Right atrium auricular region (tissue), 2 donors: Measurements from ENCODE around the gene AP2A1. TPM values are rescaled to one million over a fixed set of nuclear protein-coding genes. Genes with fewer than 3 reads are reported as not detected.

Source experiments
- DNase-seq: peaks from one replicate; pipeline ENCODE4 v3.0.0-alpha.2; 2019; ENCODE audit warnings: low spot score
- H3K27ac ChIP-seq, 2 donors: fragments of 200-600 bp; sonication (generic); 1 replicate in 1 of 2; 2 replicates in 1 of 2; pipeline ENCODE4 v1.5.1; 2016 to 2019
- H3K27me3 ChIP-seq, 2 donors: fragments of 200-600 bp; sonication (generic); one replicate each; pipeline versions ENCODE4 v1.5.1 to v1.6.0; 2017 to 2019
- H3K36me3 ChIP-seq: fragments of 200-600 bp; sonication (generic); one replicate; pipeline ENCODE4 v1.5.1; 2016
- H3K4me1 ChIP-seq, 2 donors: fragments of 200-600 bp; sonication (generic); one replicate each; pipeline versions ENCODE4 v1.5.1 to v1.6.0; 2017 to 2019
- H3K4me3 ChIP-seq, 2 donors: fragments of 200-600 bp; sonication (generic); 1 replicate in 1 of 2; 2 replicates in 1 of 2; pipeline ENCODE4 v1.5.1; 2017 to 2019; ENCODE audit warnings: mild to moderate bottlenecking in 1 of 2, moderate library complexity in 1 of 2
- H3K9me3 ChIP-seq, 2 donors: fragments of 200-600 bp; sonication (generic); one replicate each; pipeline ENCODE4 v1.5.1; 2019
- CTCF ChIP-seq, 2 donors: fragments of 200-600 bp; sonication (generic); IDR thresholded peaks; one replicate each; pipeline ENCODE4 v1.5.1; 2019; ENCODE audit warnings: antibody characterized with exemption in 2 of 2
- total RNA-seq, 2 donors: library from RNA; depleted of rRNA; stranded (reverse); fragments of >200 nt; gene quantifications; one replicate each; pipeline ENCODE4 v1.1.0, GENCODE V29; 2016

Gene AP2A1
- total RNA-seq, 2 donors from 2014 or later: 72.5 to 97.3 TPM

- DNase-seq: peak; percentile 100
- no peak for TF ChIP-seq CTCF (IDR thresholded peaks at IDR 0.05)
- peak overlapping the region; percentile 90 to 96 for H3K27ac ChIP-seq
- H3K9me3 ChIP-seq: no peaks in the 10 kb centered on the region
- H3K27me3 ChIP-seq: no peaks in the 10 kb centered on the region
- peak overlapping the region; percentile 90 for H3K4me3 ChIP-seq
- H3K36me3 ChIP-seq: no peaks in the 10 kb centered on the region
- peaks cover 0 to 37% of the 10 kb centered on the region in 2 donors for H3K4me1 ChIP-seq
Observed at GRCh38 chr19:49766007-49766929, 533 bp upstream of the AP2A1 start.

GRCh38 chr19:49767381-49767780, 580 bp downstream of the AP2A1 start:
- Histone ChIP-seq H3K9me3 (no peaks in the 10 kb centered on the region), H3K36me3 (no peaks in the 10 kb centered on the region), H3K27me3 (no peaks in the 10 kb centered on the region), H3K4me3 (peak overlapping the region; percentile 90), H3K4me1 (peaks cover 0 to 34% of the 10 kb centered on the region in 2 donors), H3K27ac (peak overlapping the region; percentile 90 to 92)
- no peak for TF ChIP-seq CTCF (IDR thresholded peaks at IDR 0.05)
- no peak for DNase-seq

- Histone ChIP-seq H3K4me1 (peaks cover 0 to 40% of the 10 kb centered on the region in 2 donors), H3K4me3 (peak overlapping the region; percentile 90), H3K9me3 (no peaks in the 10 kb centered on the region), H3K27me3 (no peaks in the 10 kb centered on the region), H3K27ac (peak overlapping the region; percentile 90 to 92), H3K36me3 (no peaks in the 10 kb centered on the region)
- DNase-seq: no peak
- TF ChIP-seq CTCF (IDR thresholded peaks at IDR 0.05): no peak
Observed at GRCh38 chr19:49767967-49768581, 1.3 kb downstream of the AP2A1 start.

GRCh38 chr19:49770529-49770928, 3.7 kb downstream of the AP2A1 start:
- Histone ChIP-seq H3K4me3 (no peak overlapping the region), H3K27ac (no peak overlapping the region), H3K27me3 (no peaks in the 10 kb centered on the region), H3K4me1 (peaks cover 0 to 43% of the 10 kb centered on the region in 2 donors), H3K36me3 (no peaks in the 10 kb centered on the region), H3K9me3 (no peaks in the 10 kb centered on the region)
- no peak for TF ChIP-seq CTCF (IDR thresholded peaks at IDR 0.05)
- DNase-seq: no peak

GRCh38 chr19:49771674-49772139, 4.9 kb downstream of the AP2A1 start:
- Histone ChIP-seq H3K9me3 (no peaks in the 10 kb centered on the region), H3K4me3 (no peak overlapping the region), H3K36me3 (peaks cover 7% of the 10 kb centered on the region), H3K27ac (no peak overlapping the region), H3K27me3 (no peaks in the 10 kb centered on the region), H3K4me1 (peaks cover 0 to 38% of the 10 kb centered on the region in 2 donors)
- no peak for DNase-seq
- no peak for TF ChIP-seq CTCF (IDR thresholded peaks at IDR 0.05)
